K562 (cell line): Measurements from ENCODE around the gene DIP2A. TPM values are rescaled to one million over a fixed set of nuclear protein-coding genes. Genes with fewer than 3 reads are reported as not detected.

Source experiments
- ATAC-seq: fragments of 200-7000 bp; cut with Tn5 transposase; 3 replicates; pipeline ENCODE4 v1.9.1; 2020; ENCODE audit warnings: moderate library complexity
- BruUV-seq: library from RNA; stranded (reverse); fragments of 400-500 nt; replicated peaks from 2 replicates; lab custom pipeline; 2021; lab: Mats Ljungman, UMichigan
- CTCF ChIA-PET: fragments of 300-600 bp; formaldehyde crosslinking; extraction: SDS; loops from one replicate; lab custom pipeline; 2021; ENCODE audit warnings: low intra/inter-chr PET ratio; lab: Yijun Ruan, JAX
- POLR2A ChIA-PET: fragments of 300-600, 350-650 bp; sonication (Branson Sonifier 250); formaldehyde crosslinking; extraction: SDS; loops from one replicate; lab custom pipeline; 2021; ENCODE audit warnings: antibody characterized with exemption, inconsistent platforms; lab: Yijun Ruan, JAX
- DNase-seq, 4 experiments: peaks; one replicate each; pipeline versions ENCODE4 v3.0.0 to v3.0.0-alpha.2; 2011 to 2018; ENCODE audit warnings: low spot score in 3 of 4, mixed read lengths in 3 of 4; ENCODE audit errors: extremely low read depth in 1 of 4
- FAIRE-seq: peaks from 2 replicates; lab custom pipeline; 2011; peaks lifted over from hg19 to GRCh38; lab: Jason Lieb, UNC
- H2AFZ ChIP-seq: 2 replicates; pipeline ENCODE4 v1.6.0; 2011; ENCODE audit warnings: low read depth, low read length, control low read depth, inconsistent platforms
- H3K27ac ChIP-seq: fragments of 200-600 bp; 3 replicates; pipeline ENCODE4 v1.8.0; 2011; ENCODE audit warnings: low read depth, mild to moderate bottlenecking, control low read depth, inconsistent platforms, low read length, moderate library complexity, mixed read lengths; ENCODE audit errors: extremely low read depth
- H3K27me3 ChIP-seq, 2 experiments: fragments of 300-600 bp in 1 of 2; 2 replicates in 1 of 2; 3 replicates in 1 of 2; pipeline versions ENCODE4 v1.6.0 to v1.8.0; 2011; ENCODE audit warnings: inconsistent platforms in 2 of 2, low read length in 2 of 2, mild to moderate bottlenecking in 1 of 2, mixed read lengths in 1 of 2, moderate library complexity in 1 of 2; ENCODE audit not compliant: control insufficient read depth in 2 of 2, insufficient read depth in 2 of 2
- H3K36me3 ChIP-seq: fragments of 300-600 bp; 3 replicates; pipeline ENCODE4 v1.8.0; 2011; ENCODE audit warnings: mild to moderate bottlenecking, low read length, inconsistent platforms; ENCODE audit not compliant: control insufficient read depth, insufficient read depth
- H3K4me1 ChIP-seq, 2 experiments: fragments of 200-600 bp in 1 of 2; replicated peaks in 1 of 2; 2 replicates in 1 of 2; 3 replicates in 1 of 2; pipeline versions ENCODE4 v1.5.1 to v1.8.0; 2011; ENCODE audit warnings: inconsistent platforms in 2 of 2, low read length in 2 of 2, mild to moderate bottlenecking in 1 of 2, mixed read lengths in 1 of 2, moderate library complexity in 1 of 2; ENCODE audit not compliant: control insufficient read depth in 2 of 2, insufficient read depth in 2 of 2
- H3K4me2 ChIP-seq: 2 replicates; pipeline ENCODE4 v1.6.1; 2011; ENCODE audit warnings: low read length, control low read depth, inconsistent platforms, mixed read lengths; ENCODE audit not compliant: insufficient read depth
- H3K4me3 ChIP-seq: fragments of 200-600 bp; sonication (generic), shearing (Covaris generic); 2 replicates; pipeline ENCODE4 v1.5.1; 2016; ENCODE audit warnings: control low read depth, inconsistent platforms
- H3K79me2 ChIP-seq: fragments of 200-600 bp; 3 replicates; pipeline ENCODE4 v1.8.0; 2011; ENCODE audit warnings: low read length, inconsistent platforms; ENCODE audit not compliant: control insufficient read depth, insufficient read depth
- H3K9ac ChIP-seq, 2 experiments: 2 replicates each; pipeline versions ENCODE4 v1.6.0 to v1.6.1; 2011; ENCODE audit warnings: low read depth in 2 of 2, low read length in 2 of 2, control low read depth in 1 of 2, inconsistent platforms in 1 of 2, mild to moderate bottlenecking in 1 of 2, mixed read lengths in 1 of 2; ENCODE audit not compliant: insufficient read depth in 1 of 2
- H3K9me1 ChIP-seq: one replicate; pipeline ENCODE4 v1.6.0; 2011; ENCODE audit warnings: inconsistent platforms, mild to moderate bottlenecking, low read length, moderate library complexity; ENCODE audit not compliant: control insufficient read depth, insufficient read depth
- H3K9me3 ChIP-seq: replicated peaks from 2 replicates; pipeline ENCODE4 v1.5.1; 2011; ENCODE audit warnings: low read depth, low read length, inconsistent platforms; ENCODE audit not compliant: control insufficient read depth, insufficient read depth
- H4K20me1 ChIP-seq: replicated peaks from 2 replicates; pipeline ENCODE4 v1.6.1; 2011; ENCODE audit warnings: low read length, inconsistent platforms, mixed read lengths; ENCODE audit not compliant: control insufficient read depth, insufficient read depth
- CTCF ChIP-seq, 3 experiments: IDR thresholded peaks in 2 of 3; conservative IDR thresholded peaks in 1 of 3; 2 replicates each; pipeline ENCODE4 v1.5.1; 2011 to 2012; ENCODE audit warnings: low read length in 3 of 3, mild to moderate bottlenecking in 3 of 3, control low read depth in 2 of 3, improper control_type of control experiment in 1 of 3, inconsistent platforms in 1 of 3, low read depth in 1 of 3, mixed read lengths in 1 of 3, moderate library complexity in 1 of 3; ENCODE audit not compliant: insufficient read depth in 2 of 3
- ETS1 ChIP-seq: conservative IDR thresholded peaks from 2 replicates; pipeline ENCODE4 v1.6.1; 2011; ENCODE audit warnings: low read depth, mild to moderate bottlenecking, low read length; ENCODE audit not compliant: control insufficient read depth
- FIP1L1 ChIP-seq: fragments of 200-400 bp; formaldehyde crosslinking; IDR thresholded peaks from 2 replicates; pipeline ENCODE4 v1.6.1; 2018; ENCODE audit warnings: mild to moderate bottlenecking, low read depth, low read length; ENCODE audit not compliant: poor library complexity, severe bottlenecking
- FOSL1 ChIP-seq: fragments of 200-800 bp; sonication (Bioruptor generic); conservative IDR thresholded peaks from 2 replicates; pipeline ENCODE4 v1.6.1; 2016; ENCODE audit warnings: missing genetic modification characterization, missing compliant biosample characterization
- MAFK ChIP-seq: IDR thresholded peaks from 2 replicates; pipeline ENCODE4 v1.6.1; 2011; ENCODE audit warnings: low read length, improper control_type of control experiment
- PHB ChIP-seq: fragments of 250-450 bp; sonication (Bioruptor Pico); IDR thresholded peaks from 2 replicates; pipeline ENCODE4 v1.5.0; 2021
- SMARCA4 ChIP-seq: fragments of 450-650 bp; IDR thresholded peaks from 2 replicates; pipeline ENCODE4 v1.6.1; 2016
- THAP12 ChIP-seq: fragments of 250-450 bp; sonication (Bioruptor Pico); IDR thresholded peaks from 2 replicates; pipeline ENCODE4 v1.9.0; 2021; ENCODE audit warnings: mild to moderate bottlenecking, inconsistent platforms
- TSC22D4 ChIP-seq: fragments of 450-650 bp; IDR thresholded peaks from 2 replicates; pipeline ENCODE4 v1.6.1; 2016; ENCODE audit warnings: missing genetic modification characterization, missing biosample characterization, control low read depth
- ZBED1 ChIP-seq: IDR thresholded peaks from 2 replicates; pipeline ENCODE4 v1.6.1; 2014
- ZNF175 ChIP-seq: fragments of 200-800 bp; sonication (Bioruptor generic); IDR thresholded peaks from 2 replicates; pipeline ENCODE4 v1.6.1; 2016; ENCODE audit warnings: low read depth, mild to moderate bottlenecking, missing genetic modification characterization, missing compliant biosample characterization
- ZNF668 ChIP-seq: fragments of 250-450 bp; sonication (Bioruptor Pico); IDR thresholded peaks from 2 replicates; pipeline ENCODE4 v1.8.0; 2022; ENCODE audit warnings: mild to moderate bottlenecking, inconsistent platforms
- ZNF780A ChIP-seq: fragments of 250-450 bp; sonication (Bioruptor Pico); IDR thresholded peaks from 2 replicates; pipeline ENCODE4 v1.5.0; 2021; ENCODE audit warnings: mild to moderate bottlenecking
- whole genome bisulfite sequencing: fragments of 100-300 bp; shearing (Covaris generic); methylation state at CpG from one replicate; pipeline ENCODE4 v1.1.6; 2016; ENCODE audit warnings: low coverage, mixed read lengths; ENCODE audit not compliant: insufficient coverage; ENCODE audit errors: missing lambda C conversion rate; 5-methylcytosine and 5-hydroxymethylcytosine counted together
- in situ Hi-C: fragments of 300-500 bp; cut with MboI; formaldehyde crosslinking; loops from 4 replicates; pipeline ENCODE4 v1.15.0; 2018; ENCODE audit warnings: inconsistent platforms, mixed read lengths
- intact Hi-C: fragments of 100-400 bp; cut with micrococcal nuclease; formaldehyde crosslinking; loops from 2 replicates; pipeline ENCODE4 v1.14.2; 2022
- polyA plus RNA-seq, 8 experiments: library from polyadenylated mRNA; depleted of rRNA in 4 of 8; stranded (reverse) in 5 of 8; unstranded in 3 of 8; fragments of >200 nt; fragmentation: Nextera tagmentation in 2 of 8; fragmentation: Illumina TruSeq in 1 of 8; extraction: Ambion mirVana in 2 of 8; extraction: Trizol in 1 of 8; gene quantifications; 2 replicates each; pipeline versions ENCODE4 v1.2.1 to v1.2.3, GENCODE V29; 2011 to 2014; ENCODE audit warnings: inconsistent platforms in 1 of 8, missing spikeins in 1 of 8
- total RNA-seq, 7 experiments: library from RNA; depleted of rRNA in 6 of 7; stranded (reverse); fragments of >200 nt in 6 of 7; fragmentation: Illumina TruSeq in 2 of 7; extraction: Trizol in 2 of 7; gene quantifications; 2 replicates each; pipeline versions ENCODE4 v1.2.1 to v1.2.3, GENCODE V29; 2011 to 2021; ENCODE audit warnings: low replicate concordance in 1 of 7

Gene DIP2A
- total and polyA plus RNA-seq, 9 of the 15 experiments (the other 6 are each of a cell fraction or from before 2014, with no cell fraction given), result 4.3 to 34.5 (median 20.3) TPM

- 10% methylated on average over 3 of the region's 3 CpGs for WGBS
- no peaks in the 10 kb centered on the region for H3K27me3 ChIP-seq
- peak overlapping the region; percentile 28 for H3K4me2 ChIP-seq
- no peak for TF ChIP-seq ZBED1
- no peak for TF ChIP-seq ZNF668 (CRISPR knock-in tag)
- TF ChIP-seq ETS1, result no peak
- peak; percentile 50 for TF ChIP-seq FOSL1 (tag)
- TF ChIP-seq TSC22D4 (tag), result no peak
- TF ChIP-seq ZNF780A, result no peak
- no peak for TF ChIP-seq THAP12 (CRISPR knock-in tag)
- no peak for TF ChIP-seq CTCF (IDR thresholded peaks at IDR 0.05 in 2 of 3, conservative IDR thresholded peaks at IDR 0.05 in 1 of 3; ENCODE audit: insufficient read depth in 2 of 3, low read depth in 1 of 3, low read length in 3 of 3)
- no peak for TF ChIP-seq PHB (CRISPR knock-in tag)
- TF ChIP-seq ZNF175 (CRISPR knock-in tag), result no peak
- peak; percentile 70 for TF ChIP-seq SMARCA4
- TF ChIP-seq MAFK, result peak; percentile 96
- TF ChIP-seq FIP1L1, result no peak
Observed at GRCh38 chr21:46500224-46500861, 41.7 kb downstream of the DIP2A start.

More at GRCh38 chr21:46500224-46500861, 41.7 kb downstream of the DIP2A start:
- Histone ChIP-seq H3K79me2 (no peaks in the 10 kb centered on the region), H3K9me1 (no peaks in the 10 kb centered on the region), H3K4me3 (no peak overlapping the region), H3K4me1 (peaks cover 5 to 14% of the 10 kb centered on the region in 2 experiments; a peak in 4 of 5 replicates), H3K9ac (peak overlapping the region in 1 of 2 experiments; percentile 31; a peak in 2 of 4 replicates), H4K20me1 (no peaks in the 10 kb centered on the region), H3K36me3 (peaks cover 67% of the 10 kb centered on the region), H3K27ac (peak overlapping the region; percentile 71), H3K9me3 (no peaks in the 10 kb centered on the region), H2AFZ (peak overlapping the region; percentile 63)
- ChIA-PET CTCF (no interaction called here), POLR2A (interaction anchor here (0.5 to 2.3 kb wide), 15 partner anchors 9 to 160 kb away, joined by 3 to 17 read pairs (median 4); partner anchors contain the start of genes DIP2A and PRMT2)
- in situ Hi-C loops, result no loop called here
- DNase-seq (peak; percentile 37 to 61 (median 43)), ATAC-seq (peak; percentile 83), FAIRE-seq (peak; percentile 56)
- intact Hi-C loops, result no loop called here
- no TSS peak for BruUV-seq
